Dermis blood vessel endothelial cell (primary cell): ENCODE data around the gene IL36G. TPM values are rescaled to one million over a fixed set of nuclear protein-coding genes. Genes with fewer than 3 reads are reported as not detected.
"Not testable (repeated sequence)": the region's sequence is repeated elsewhere in the genome, so short reads cannot be mapped to it uniquely, and the experiment has no call there.

Experiments used
- DNase-seq: peaks from one replicate; pipeline ENCODE4 v3.0.0; 2010
- total RNA-seq: library from RNA; depleted of rRNA; stranded (reverse); fragments of >200 nt; gene quantifications from 2 replicates; pipeline ENCODE4 v1.2.3, GENCODE V29; 2014

IL36G gene
- total RNA-seq: not detected in 2 replicates

- DNase-seq: no peak
These were observed at the start of gene IL36G for GRCh38 chr2:112977559-112978056. IL36G (plus strand) TSS chr2:112978006; CDS start chr2:112978639, 633 bp downstream.

GRCh38 chr2:112933261-112933660, 44.5 kb upstream of the IL36G start:
- no peak for DNase-seq

- not testable (repeated sequence) for DNase-seq
These were observed 43.7 kb upstream of the IL36G start for GRCh38 chr2:112934117-112934516.

- no peak for DNase-seq
These were observed 40.9 kb upstream of the IL36G start for GRCh38 chr2:112936927-112937232.

GRCh38 chr2:112938904-112939303, 38.9 kb upstream of the IL36G start:
- DNase-seq: no peak

- no peak for DNase-seq
These were observed 38.4 kb upstream of the IL36G start for GRCh38 chr2:112939425-112939824.

- DNase-seq: no peak
These were observed 36.8 kb upstream of the IL36G start for GRCh38 chr2:112940859-112941625.

GRCh38 chr2:112941753-112942653, 35.8 kb upstream of the IL36G start:
- DNase-seq: peak; percentile 90

- DNase-seq: no peak
These were observed 35.2 kb upstream of the IL36G start for GRCh38 chr2:112942654-112943002.

- DNase-seq: no peak
These were observed 32.8 kb upstream of the IL36G start for GRCh38 chr2:112944971-112945370.

GRCh38 chr2:112946086-112946485, 31.7 kb upstream of the IL36G start:
- DNase-seq: no peak

GRCh38 chr2:112947374-112947773, 30.4 kb upstream of the IL36G start:
- no peak for DNase-seq

GRCh38 chr2:112949456-112949855, 28.4 kb upstream of the IL36G start:
- DNase-seq: no peak

GRCh38 chr2:112954364-112954763, 23.4 kb upstream of the IL36G start:
- DNase-seq: no peak

GRCh38 chr2:112957511-112957910, 20.3 kb upstream of the IL36G start:
- no peak for DNase-seq

- peak; percentile 77 for DNase-seq
These were observed 19.2 kb upstream of the IL36G start for GRCh38 chr2:112958428-112959108.

GRCh38 chr2:112959109-112959812, 18.5 kb upstream of the IL36G start:
- peak; percentile 9 for DNase-seq

- DNase-seq: no peak
These were observed 17.5 kb upstream of the IL36G start for GRCh38 chr2:112960230-112960825.

GRCh38 chr2:112962308-112963175, 15.3 kb upstream of the IL36G start:
- no peak for DNase-seq

GRCh38 chr2:112967023-112967422, 10.8 kb upstream of the IL36G start:
- DNase-seq: no peak
